Measurements from ENCODE around the gene VPS35L. TPM values are rescaled to one million over a fixed set of nuclear protein-coding genes. Genes with fewer than 3 reads are reported as not detected.

The VPS35L gene
- total and polyA plus RNA-seq, 2 experiments from 2014 or later: 48.0 to 54.6 TPM

DNA sequence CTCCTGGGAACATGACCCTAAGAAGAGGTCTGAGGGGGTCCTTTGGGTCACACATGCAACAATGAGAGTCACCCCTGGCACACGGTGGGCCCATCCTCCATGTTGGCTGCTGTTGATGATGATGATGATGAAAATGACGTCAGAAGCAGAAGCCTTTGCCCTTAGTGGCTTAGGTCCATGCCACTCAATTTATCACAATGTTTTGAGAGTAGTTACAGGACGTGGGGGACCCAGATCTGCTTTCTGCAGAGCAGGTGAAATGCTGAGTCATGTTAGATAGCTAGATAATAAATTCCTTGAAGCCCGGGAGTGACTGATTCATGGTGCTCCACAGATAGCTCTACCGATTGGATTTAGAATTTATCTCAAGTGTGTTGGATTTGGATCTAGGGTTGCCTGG is 53.9 kb downstream of the VPS35L start:
- no peaks in the 10 kb centered on the region for H3K79me2 ChIP-seq (replicated peaks; ENCODE audit: insufficient read depth)
- Mint-ChIP-seq H3K27ac (peak overlapping the region; percentile 87), H3K9me3 (no peaks in the 10 kb centered on the region), H3K4me3 (no peak overlapping the region), H3K27me3 (ENCODE audit: insufficient read depth, low read depth, poor library complexity) (peaks cover 3% of the 10 kb centered on the region), H3K36me3 (ENCODE audit: low read depth) (peaks cover 48% of the 10 kb centered on the region), H3K4me1 (no peaks in the 10 kb centered on the region)
- TF ChIP-seq EZH2phosphoT487 (IDR thresholded peaks at IDR 0.05; ENCODE audit: unreplicated experiment) (no peak), STAT1 (IDR thresholded peaks at IDR 0.05; ENCODE audit: unreplicated experiment) (no peak), POLR2AphosphoS5 (IDR thresholded peaks at IDR 0.05; ENCODE audit: low read depth) (no peak), NANOG (IDR thresholded peaks at IDR 0.05; ENCODE audit: borderline replicate concordance) (no peak), ZNF114 (CRISPR knock-in tag; IDR thresholded peaks at IDR 0.05) (no peak), ZNF331 (CRISPR knock-in tag; IDR thresholded peaks at IDR 0.05; ENCODE audit: low read depth) (no peak), CREB1 (CRISPR knock-in tag; IDR thresholded peaks at IDR 0.05; ENCODE audit: low read depth) (no peak), EZH2 (IDR thresholded peaks at IDR 0.05; ENCODE audit: low read depth, unreplicated experiment) (no peak)
- TF ChIP-seq, protein P1, sequence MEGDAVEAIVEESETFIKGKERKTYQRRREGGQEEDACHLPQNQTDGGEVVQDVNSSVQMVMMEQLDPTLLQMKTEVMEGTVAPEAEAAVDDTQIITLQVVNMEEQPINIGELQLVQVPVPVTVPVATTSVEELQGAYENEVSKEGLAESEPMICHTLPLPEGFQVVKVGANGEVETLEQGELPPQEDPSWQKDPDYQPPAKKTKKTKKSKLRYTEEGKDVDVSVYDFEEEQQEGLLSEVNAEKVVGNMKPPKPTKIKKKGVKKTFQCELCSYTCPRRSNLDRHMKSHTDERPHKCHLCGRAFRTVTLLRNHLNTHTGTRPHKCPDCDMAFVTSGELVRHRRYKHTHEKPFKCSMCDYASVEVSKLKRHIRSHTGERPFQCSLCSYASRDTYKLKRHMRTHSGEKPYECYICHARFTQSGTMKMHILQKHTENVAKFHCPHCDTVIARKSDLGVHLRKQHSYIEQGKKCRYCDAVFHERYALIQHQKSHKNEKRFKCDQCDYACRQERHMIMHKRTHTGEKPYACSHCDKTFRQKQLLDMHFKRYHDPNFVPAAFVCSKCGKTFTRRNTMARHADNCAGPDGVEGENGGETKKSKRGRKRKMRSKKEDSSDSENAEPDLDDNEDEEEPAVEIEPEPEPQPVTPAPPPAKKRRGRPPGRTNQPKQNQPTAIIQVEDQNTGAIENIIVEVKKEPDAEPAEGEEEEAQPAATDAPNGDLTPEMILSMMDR (conservative IDR thresholded peaks at IDR 0.05; ENCODE audit: low read depth in 2 of 2): no peak
- TF ChIP-seq, protein P2, sequence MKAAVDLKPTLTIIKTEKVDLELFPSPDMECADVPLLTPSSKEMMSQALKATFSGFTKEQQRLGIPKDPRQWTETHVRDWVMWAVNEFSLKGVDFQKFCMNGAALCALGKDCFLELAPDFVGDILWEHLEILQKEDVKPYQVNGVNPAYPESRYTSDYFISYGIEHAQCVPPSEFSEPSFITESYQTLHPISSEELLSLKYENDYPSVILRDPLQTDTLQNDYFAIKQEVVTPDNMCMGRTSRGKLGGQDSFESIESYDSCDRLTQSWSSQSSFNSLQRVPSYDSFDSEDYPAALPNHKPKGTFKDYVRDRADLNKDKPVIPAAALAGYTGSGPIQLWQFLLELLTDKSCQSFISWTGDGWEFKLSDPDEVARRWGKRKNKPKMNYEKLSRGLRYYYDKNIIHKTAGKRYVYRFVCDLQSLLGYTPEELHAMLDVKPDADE (IDR thresholded peaks at IDR 0.05): no peak
- TF ChIP-seq, protein P3, sequence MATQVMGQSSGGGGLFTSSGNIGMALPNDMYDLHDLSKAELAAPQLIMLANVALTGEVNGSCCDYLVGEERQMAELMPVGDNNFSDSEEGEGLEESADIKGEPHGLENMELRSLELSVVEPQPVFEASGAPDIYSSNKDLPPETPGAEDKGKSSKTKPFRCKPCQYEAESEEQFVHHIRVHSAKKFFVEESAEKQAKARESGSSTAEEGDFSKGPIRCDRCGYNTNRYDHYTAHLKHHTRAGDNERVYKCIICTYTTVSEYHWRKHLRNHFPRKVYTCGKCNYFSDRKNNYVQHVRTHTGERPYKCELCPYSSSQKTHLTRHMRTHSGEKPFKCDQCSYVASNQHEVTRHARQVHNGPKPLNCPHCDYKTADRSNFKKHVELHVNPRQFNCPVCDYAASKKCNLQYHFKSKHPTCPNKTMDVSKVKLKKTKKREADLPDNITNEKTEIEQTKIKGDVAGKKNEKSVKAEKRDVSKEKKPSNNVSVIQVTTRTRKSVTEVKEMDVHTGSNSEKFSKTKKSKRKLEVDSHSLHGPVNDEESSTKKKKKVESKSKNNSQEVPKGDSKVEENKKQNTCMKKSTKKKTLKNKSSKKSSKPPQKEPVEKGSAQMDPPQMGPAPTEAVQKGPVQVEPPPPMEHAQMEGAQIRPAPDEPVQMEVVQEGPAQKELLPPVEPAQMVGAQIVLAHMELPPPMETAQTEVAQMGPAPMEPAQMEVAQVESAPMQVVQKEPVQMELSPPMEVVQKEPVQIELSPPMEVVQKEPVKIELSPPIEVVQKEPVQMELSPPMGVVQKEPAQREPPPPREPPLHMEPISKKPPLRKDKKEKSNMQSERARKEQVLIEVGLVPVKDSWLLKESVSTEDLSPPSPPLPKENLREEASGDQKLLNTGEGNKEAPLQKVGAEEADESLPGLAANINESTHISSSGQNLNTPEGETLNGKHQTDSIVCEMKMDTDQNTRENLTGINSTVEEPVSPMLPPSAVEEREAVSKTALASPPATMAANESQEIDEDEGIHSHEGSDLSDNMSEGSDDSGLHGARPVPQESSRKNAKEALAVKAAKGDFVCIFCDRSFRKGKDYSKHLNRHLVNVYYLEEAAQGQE (IDR thresholded peaks at IDR 0.05; ENCODE audit: unreplicated experiment): no peak
- TF ChIP-seq, protein P4, sequence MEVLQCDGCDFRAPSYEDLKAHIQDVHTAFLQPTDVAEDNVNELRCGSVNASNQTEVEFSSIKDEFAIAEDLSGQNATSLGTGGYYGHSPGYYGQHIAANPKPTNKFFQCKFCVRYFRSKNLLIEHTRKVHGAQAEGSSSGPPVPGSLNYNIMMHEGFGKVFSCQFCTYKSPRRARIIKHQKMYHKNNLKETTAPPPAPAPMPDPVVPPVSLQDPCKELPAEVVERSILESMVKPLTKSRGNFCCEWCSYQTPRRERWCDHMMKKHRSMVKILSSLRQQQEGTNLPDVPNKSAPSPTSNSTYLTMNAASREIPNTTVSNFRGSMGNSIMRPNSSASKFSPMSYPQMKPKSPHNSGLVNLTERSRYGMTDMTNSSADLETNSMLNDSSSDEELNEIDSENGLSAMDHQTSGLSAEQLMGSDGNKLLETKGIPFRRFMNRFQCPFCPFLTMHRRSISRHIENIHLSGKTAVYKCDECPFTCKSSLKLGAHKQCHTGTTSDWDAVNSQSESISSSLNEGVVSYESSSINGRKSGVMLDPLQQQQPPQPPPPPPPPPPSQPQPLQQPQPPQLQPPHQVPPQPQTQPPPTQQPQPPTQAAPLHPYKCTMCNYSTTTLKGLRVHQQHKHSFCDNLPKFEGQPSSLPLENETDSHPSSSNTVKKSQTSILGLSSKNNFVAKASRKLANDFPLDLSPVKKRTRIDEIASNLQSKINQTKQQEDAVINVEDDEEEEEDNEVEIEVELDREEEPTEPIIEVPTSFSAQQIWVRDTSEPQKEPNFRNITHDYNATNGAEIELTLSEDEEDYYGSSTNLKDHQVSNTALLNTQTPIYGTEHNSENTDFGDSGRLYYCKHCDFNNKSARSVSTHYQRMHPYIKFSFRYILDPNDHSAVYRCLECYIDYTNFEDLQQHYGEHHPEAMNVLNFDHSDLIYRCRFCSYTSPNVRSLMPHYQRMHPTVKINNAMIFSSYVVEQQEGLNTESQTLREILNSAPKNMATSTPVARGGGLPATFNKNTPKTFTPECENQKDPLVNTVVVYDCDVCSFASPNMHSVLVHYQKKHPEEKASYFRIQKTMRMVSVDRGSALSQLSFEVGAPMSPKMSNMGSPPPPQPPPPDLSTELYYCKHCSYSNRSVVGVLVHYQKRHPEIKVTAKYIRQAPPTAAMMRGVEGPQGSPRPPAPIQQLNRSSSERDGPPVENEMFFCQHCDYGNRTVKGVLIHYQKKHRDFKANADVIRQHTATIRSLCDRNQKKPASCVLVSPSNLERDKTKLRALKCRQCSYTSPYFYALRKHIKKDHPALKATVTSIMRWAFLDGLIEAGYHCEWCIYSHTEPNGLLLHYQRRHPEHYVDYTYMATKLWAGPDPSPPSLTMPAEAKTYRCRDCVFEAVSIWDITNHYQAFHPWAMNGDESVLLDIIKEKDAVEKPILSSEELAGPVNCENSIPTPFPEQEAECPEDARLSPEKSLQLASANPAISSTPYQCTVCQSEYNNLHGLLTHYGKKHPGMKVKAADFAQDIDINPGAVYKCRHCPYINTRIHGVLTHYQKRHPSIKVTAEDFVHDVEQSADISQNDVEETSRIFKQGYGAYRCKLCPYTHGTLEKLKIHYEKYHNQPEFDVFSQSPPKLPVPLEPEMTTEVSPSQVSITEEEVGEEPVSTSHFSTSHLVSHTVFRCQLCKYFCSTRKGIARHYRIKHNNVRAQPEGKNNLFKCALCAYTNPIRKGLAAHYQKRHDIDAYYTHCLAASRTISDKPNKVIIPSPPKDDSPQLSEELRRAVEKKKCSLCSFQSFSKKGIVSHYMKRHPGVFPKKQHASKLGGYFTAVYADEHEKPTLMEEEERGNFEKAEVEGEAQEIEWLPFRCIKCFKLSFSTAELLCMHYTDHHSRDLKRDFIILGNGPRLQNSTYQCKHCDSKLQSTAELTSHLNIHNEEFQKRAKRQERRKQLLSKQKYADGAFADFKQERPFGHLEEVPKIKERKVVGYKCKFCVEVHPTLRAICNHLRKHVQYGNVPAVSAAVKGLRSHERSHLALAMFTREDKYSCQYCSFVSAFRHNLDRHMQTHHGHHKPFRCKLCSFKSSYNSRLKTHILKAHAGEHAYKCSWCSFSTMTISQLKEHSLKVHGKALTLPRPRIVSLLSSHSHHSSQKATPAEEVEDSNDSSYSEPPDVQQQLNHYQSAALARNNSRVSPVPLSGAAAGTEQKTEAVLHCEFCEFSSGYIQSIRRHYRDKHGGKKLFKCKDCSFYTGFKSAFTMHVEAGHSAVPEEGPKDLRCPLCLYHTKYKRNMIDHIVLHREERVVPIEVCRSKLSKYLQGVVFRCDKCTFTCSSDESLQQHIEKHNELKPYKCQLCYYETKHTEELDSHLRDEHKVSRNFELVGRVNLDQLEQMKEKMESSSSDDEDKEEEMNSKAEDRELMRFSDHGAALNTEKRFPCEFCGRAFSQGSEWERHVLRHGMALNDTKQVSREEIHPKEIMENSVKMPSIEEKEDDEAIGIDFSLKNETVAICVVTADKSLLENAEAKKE (CRISPR knock-in tag; IDR thresholded peaks at IDR 0.05): no peak
- H3K36me3 ChIP-seq (ENCODE audit: insufficient read depth): peaks cover 4% of the 10 kb centered on the region
- ATAC-seq (no peak), DNase-seq (ENCODE audit: low spot score) (no peak)
- no peaks in the 10 kb centered on the region for H3F3A ChIP-seq (replicated peaks; ENCODE audit: low read depth)
- no peaks in the 10 kb centered on the region for H4K20me1 ChIP-seq (replicated peaks; ENCODE audit: insufficient read depth)
- no peak overlapping the region for H2AFZ ChIP-seq
- H3K4me1 ChIP-seq (ENCODE audit: insufficient read depth): no peaks in the 10 kb centered on the region
- no peak overlapping the region for H3K27ac ChIP-seq (ENCODE audit: low read depth)
- no peak overlapping the region for H3K4me3 ChIP-seq
- no peak overlapping the region for H3K4me2 ChIP-seq
- no peaks in the 10 kb centered on the region for H3K27me3 ChIP-seq (ENCODE audit: insufficient read depth)
- no peaks in the 10 kb centered on the region for H3K9me2 ChIP-seq (ENCODE audit: insufficient read depth)
